Measurements from ENCODE around the gene TAS2R5.

GRCh38 chr7:141820067-141820466, 30.1 kb downstream of the TAS2R5 start:
- TF ChIP-seq, protein P1, sequence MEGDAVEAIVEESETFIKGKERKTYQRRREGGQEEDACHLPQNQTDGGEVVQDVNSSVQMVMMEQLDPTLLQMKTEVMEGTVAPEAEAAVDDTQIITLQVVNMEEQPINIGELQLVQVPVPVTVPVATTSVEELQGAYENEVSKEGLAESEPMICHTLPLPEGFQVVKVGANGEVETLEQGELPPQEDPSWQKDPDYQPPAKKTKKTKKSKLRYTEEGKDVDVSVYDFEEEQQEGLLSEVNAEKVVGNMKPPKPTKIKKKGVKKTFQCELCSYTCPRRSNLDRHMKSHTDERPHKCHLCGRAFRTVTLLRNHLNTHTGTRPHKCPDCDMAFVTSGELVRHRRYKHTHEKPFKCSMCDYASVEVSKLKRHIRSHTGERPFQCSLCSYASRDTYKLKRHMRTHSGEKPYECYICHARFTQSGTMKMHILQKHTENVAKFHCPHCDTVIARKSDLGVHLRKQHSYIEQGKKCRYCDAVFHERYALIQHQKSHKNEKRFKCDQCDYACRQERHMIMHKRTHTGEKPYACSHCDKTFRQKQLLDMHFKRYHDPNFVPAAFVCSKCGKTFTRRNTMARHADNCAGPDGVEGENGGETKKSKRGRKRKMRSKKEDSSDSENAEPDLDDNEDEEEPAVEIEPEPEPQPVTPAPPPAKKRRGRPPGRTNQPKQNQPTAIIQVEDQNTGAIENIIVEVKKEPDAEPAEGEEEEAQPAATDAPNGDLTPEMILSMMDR (conservative IDR thresholded peaks at IDR 0.05) = no peak
- no peak for TF ChIP-seq EZH2 (IDR thresholded peaks at IDR 0.05; ENCODE audit: low read depth)
